ENCODE measurements around the gene GAS7.
"Not testable (repeated sequence)": the region's sequence is repeated elsewhere in the genome, so short reads cannot be mapped to it uniquely, and the experiment has no call there.

Gene GAS7

GRCh38 chr17:10105513-10106001, 92.8 kb downstream of the GAS7 start:
- no peak for DNase-seq

GRCh38 chr17:10103712-10104111, 94.7 kb downstream of the GAS7 start:
- DNase-seq: no peak

- no peak for DNase-seq
Observed at GRCh38 chr17:10102817-10103216, 95.6 kb downstream of the GAS7 start.

- no peak for DNase-seq
Observed at GRCh38 chr17:10099051-10099571, 99.3 kb downstream of the GAS7 start.

- no peak for DNase-seq
Observed at GRCh38 chr17:10096596-10096995, 101.8 kb downstream of the GAS7 start.

- DNase-seq: not testable (repeated sequence)
Observed at GRCh38 chr17:10095295-10095694, 103.1 kb downstream of the GAS7 start.

- no peak for DNase-seq
Observed at GRCh38 chr17:10094797-10095196, 103.6 kb downstream of the GAS7 start.

- no peak for DNase-seq
Observed at GRCh38 chr17:10092595-10092994, 105.8 kb downstream of the GAS7 start.

- no peak for DNase-seq
Observed at GRCh38 chr17:10091046-10091445, 107.4 kb downstream of the GAS7 start.

GRCh38 chr17:10089196-10089804, 109.1 kb downstream of the GAS7 start:
- no peak for DNase-seq

- no peak for DNase-seq
Observed at GRCh38 chr17:10088444-10088843, 110.0 kb downstream of the GAS7 start.

GRCh38 chr17:10087355-10087754, 111.1 kb downstream of the GAS7 start:
- no peak for DNase-seq

GRCh38 chr17:10083864-10084263, 114.5 kb downstream of the GAS7 start:
- no peak for DNase-seq

- DNase-seq: no peak
Observed at GRCh38 chr17:10082795-10083194, 115.6 kb downstream of the GAS7 start.

GRCh38 chr17:10081571-10082169, 116.7 kb downstream of the GAS7 start:
- DNase-seq: no peak

- no peak for DNase-seq
Observed at GRCh38 chr17:10077561-10078299, 120.7 kb downstream of the GAS7 start.

- no peak for DNase-seq
Observed at GRCh38 chr17:10075919-10076318, 122.5 kb downstream of the GAS7 start.

GRCh38 chr17:10073941-10074340, 124.5 kb downstream of the GAS7 start:
- no peak for DNase-seq

- no peak for DNase-seq
Observed at GRCh38 chr17:10072556-10073425, 125.6 kb downstream of the GAS7 start.

- DNase-seq: no peak
Observed at GRCh38 chr17:10072086-10072485, 126.3 kb downstream of the GAS7 start.

GRCh38 chr17:10071141-10071540, 127.3 kb downstream of the GAS7 start:
- DNase-seq: no peak

- DNase-seq: no peak
Observed at GRCh38 chr17:10070690-10071089, 127.7 kb downstream of the GAS7 start.

- DNase-seq: no peak
Observed at GRCh38 chr17:10069301-10069700, 129.1 kb downstream of the GAS7 start.

Data from NCI-H2171 (cell line).